SK-N-SH (cell line): ENCODE measurements around the gene BAIAP2L2. TPM values are rescaled to one million over a fixed set of nuclear protein-coding genes. Genes with fewer than 3 reads are reported as not detected.

ENCODE experiments used
- CTCF ChIA-PET: fragments of 300-600, 350-600 bp; formaldehyde crosslinking; extraction: SDS; loops from one replicate; lab custom pipeline; 2021; lab: Yijun Ruan, JAX
- POLR2A ChIA-PET: fragments of 350-600 bp; sonication (Branson Sonifier 250); formaldehyde crosslinking; extraction: SDS; loops from one replicate; lab custom pipeline; 2020; ENCODE audit warnings: antibody characterized with exemption, inconsistent platforms; lab: Yijun Ruan, JAX
- DNase-seq: peaks from one replicate; pipeline ENCODE4 v3.0.0; 2012
- H2AFZ ChIP-seq: fragments of 200-600 bp; sonication (generic); 2 replicates; pipeline ENCODE4 v1.8.1; 2016; ENCODE audit warnings: antibody characterized with exemption, mild to moderate bottlenecking, low read depth
- H3F3A ChIP-seq: fragments of 200-600 bp; sonication (generic); replicated peaks from 2 replicates; pipeline ENCODE3; 2016; ENCODE audit warnings: antibody characterized with exemption, mild to moderate bottlenecking; ENCODE audit not compliant: insufficient read depth
- H3K27ac ChIP-seq, 2 experiments: fragments of 200-500 bp in 1 of 2; fragments of 200-600 bp in 1 of 2; sonication (Bioruptor generic) in 1 of 2; sonication (generic), shearing (Covaris generic) in 1 of 2; 2 replicates each; pipeline versions ENCODE4 v1.5.1 to v1.6.1; 2014 to 2016; ENCODE audit warnings: low read depth in 2 of 2, inconsistent platforms in 1 of 2, low read length in 1 of 2, mild to moderate bottlenecking in 1 of 2, mixed read lengths in 1 of 2
- H3K27me3 ChIP-seq: fragments of 200-600 bp; sonication (generic), shearing (Covaris generic); 2 replicates; pipeline ENCODE4 v1.6.1; 2016; ENCODE audit warnings: mixed run types; ENCODE audit not compliant: insufficient read depth
- H3K36me3 ChIP-seq, 2 experiments: fragments of 200-500 bp in 1 of 2; fragments of 200-600 bp in 1 of 2; sonication (Bioruptor generic) in 1 of 2; sonication (generic) in 1 of 2; replicated peaks in 1 of 2; 2 replicates each; pipeline versions ENCODE3 to v1.5.1; 2014 to 2016; ENCODE audit warnings: low read length in 1 of 2, mild to moderate bottlenecking in 1 of 2; ENCODE audit not compliant: insufficient read depth in 2 of 2, control insufficient read depth in 1 of 2
- H3K4me1 ChIP-seq, 2 experiments: fragments of 200-500 bp in 1 of 2; fragments of 200-600 bp in 1 of 2; sonication (Bioruptor generic) in 1 of 2; sonication (generic), shearing (Covaris generic) in 1 of 2; 2 replicates each; pipeline versions ENCODE4 v1.5.1 to v1.6.1; 2014 to 2016; ENCODE audit warnings: low read depth in 1 of 2, low read length in 1 of 2, mixed run types in 1 of 2; ENCODE audit not compliant: insufficient read depth in 2 of 2, control insufficient read depth in 1 of 2
- H3K4me2 ChIP-seq: fragments of 200-600 bp; sonication (generic), shearing (Covaris generic); 2 replicates; pipeline ENCODE4 v1.6.1; 2017; ENCODE audit warnings: mixed run types
- H3K4me3 ChIP-seq, 2 experiments: fragments of 200-500 bp in 1 of 2; fragments of 200-600 bp in 1 of 2; sonication (Bioruptor generic) in 1 of 2; sonication (generic), shearing (Covaris generic) in 1 of 2; 2 replicates each; pipeline versions ENCODE4 v1.5.1 to v1.8.1; 2014 to 2016; ENCODE audit warnings: low read depth in 2 of 2, inconsistent platforms in 1 of 2, low read length in 1 of 2, mild to moderate bottlenecking in 1 of 2, mixed read lengths in 1 of 2, moderate library complexity in 1 of 2
- H3K79me2 ChIP-seq: fragments of 200-600 bp; sonication (generic); 2 replicates; pipeline ENCODE4 v1.8.1; 2017; ENCODE audit warnings: mild to moderate bottlenecking; ENCODE audit not compliant: insufficient read depth
- H3K9ac ChIP-seq: fragments of 200-600 bp; sonication (generic); 2 replicates; pipeline ENCODE4 v1.6.1; 2017; ENCODE audit warnings: mixed run types
- H3K9me2 ChIP-seq: fragments of 200-600 bp; sonication (generic); 2 replicates; pipeline ENCODE4 v1.6.1; 2017; ENCODE audit warnings: mixed run types
- H3K9me3 ChIP-seq: fragments of 200-600 bp; sonication (generic); 2 replicates; pipeline ENCODE4 v1.6.1; 2017; ENCODE audit warnings: mixed run types, mild to moderate bottlenecking, moderate library complexity
- H4K20me1 ChIP-seq: fragments of 200-600 bp; sonication (generic); 2 replicates; pipeline ENCODE4 v1.6.1; 2017; ENCODE audit warnings: mild to moderate bottlenecking, mixed run types; ENCODE audit not compliant: insufficient read depth
- CHD2 ChIP-seq: fragments of 150-350 bp; IDR thresholded peaks from 2 replicates; pipeline ENCODE4 v1.6.1; 2018; ENCODE audit warnings: low read length; ENCODE audit not compliant: partially characterized antibody
- CTCF ChIP-seq: fragments of 200-600 bp; sonication (generic); IDR thresholded peaks from 2 replicates; pipeline ENCODE4 v1.6.1; 2017; ENCODE audit warnings: antibody characterized with exemption, mild to moderate bottlenecking, moderate library complexity
- EP300 ChIP-seq, 2 experiments: IDR thresholded peaks; 2 replicates each; pipeline versions ENCODE4 v1.4.0 to v1.6.1; 2012; ENCODE audit warnings: borderline replicate concordance in 1 of 2, low read depth in 1 of 2, low read length in 1 of 2
- IRF3 ChIP-seq: fragments of 150-350 bp; IDR thresholded peaks from 2 replicates; pipeline ENCODE4 v1.6.1; 2016; ENCODE audit warnings: mild to moderate bottlenecking, low read depth, low read length
- NFIC ChIP-seq: IDR thresholded peaks from 2 replicates; pipeline ENCODE4 v1.4.0; 2012; ENCODE audit warnings: borderline replicate concordance
- NRF1 ChIP-seq: IDR thresholded peaks from 2 replicates; pipeline ENCODE4 v1.6.1; 2012; ENCODE audit warnings: low read depth, mild to moderate bottlenecking, low read length
- RAD21 ChIP-seq: IDR thresholded peaks from 2 replicates; pipeline ENCODE4 v1.6.1; 2012; ENCODE audit warnings: mild to moderate bottlenecking, low read length
- REST ChIP-seq: IDR thresholded peaks from 2 replicates; pipeline ENCODE4 v1.6.1; 2012; ENCODE audit warnings: mild to moderate bottlenecking, low read depth, low read length, moderate library complexity
- SIN3A ChIP-seq: IDR thresholded peaks from 2 replicates; pipeline ENCODE4 v1.6.1; 2012; ENCODE audit warnings: low read depth, mild to moderate bottlenecking, low read length, moderate library complexity, borderline replicate concordance
- TEAD4 ChIP-seq: IDR thresholded peaks from 2 replicates; pipeline ENCODE4 v1.4.0; 2012; ENCODE audit warnings: mild to moderate bottlenecking, borderline replicate concordance; ENCODE audit not compliant: insufficient read depth
- ZBTB33 ChIP-seq: IDR thresholded peaks from 2 replicates; pipeline ENCODE4 v1.4.0; 2012; ENCODE audit warnings: low read depth, borderline replicate concordance
- WGBS: methylation state at CpG from one replicate; pipeline ENCODE4 v1.1.6; 2017; ENCODE audit warnings: low lambda C conversion rate; 5-methylcytosine and 5-hydroxymethylcytosine counted together
- polyA plus RNA-seq, 3 experiments: library from polyadenylated mRNA; depleted of rRNA; stranded (reverse); fragments of >200 nt; gene quantifications; 2 replicates each; pipeline ENCODE4 v1.2.3, GENCODE V29; 2012

BAIAP2L2 gene
- polyA plus RNA-seq, 1 of the 3 experiments (the other 2 are of a cell fraction): 0.16 TPM

GRCh38 chr22:38069372-38070249 lies 40.9 kb downstream of the BAIAP2L2 start:
- H3K27ac ChIP-seq: no peak overlapping the region
- no peaks in the 10 kb centered on the region for H3K27me3 ChIP-seq
- no peak overlapping the region for H2AFZ ChIP-seq
- H3F3A ChIP-seq: no peaks in the 10 kb centered on the region
- H3K9me3 ChIP-seq: no peaks in the 10 kb centered on the region
- H3K4me3 ChIP-seq: peak overlapping the region in 1 of 2 experiments; percentile 12; a peak in 1 of 4 replicates
- no peaks in the 10 kb centered on the region for H3K9me2 ChIP-seq
- peak; percentile 55 for DNase-seq
- no peaks in the 10 kb centered on the region for H3K4me1 ChIP-seq
- CTCF ChIA-PET: no interaction called here
- TF ChIP-seq RAD21 (peak; percentile 29; the same call in 1 of the 2 replicates), REST (no peak), CTCF (peak; percentile 38)
- H3K79me2 ChIP-seq: no peaks in the 10 kb centered on the region
- no peak overlapping the region for H3K4me2 ChIP-seq
- H4K20me1 ChIP-seq: no peaks in the 10 kb centered on the region
- H3K36me3 ChIP-seq: peaks cover 0 to 27% of the 10 kb centered on the region in 2 experiments
- WGBS: 79% methylated on average over 7 of the region's 21 CpGs
- POLR2A ChIA-PET: interaction anchor here (0.6 kb wide), 1 partner anchor 57 kb away, joined by 3 read pairs; no protein-coding TSS in a partner anchor
- no peak overlapping the region for H3K9ac ChIP-seq

- no peaks in the 10 kb centered on the region for H4K20me1 ChIP-seq
- WGBS: no CpG with 5 or more reads among the region's 13 CpGs
- H3K9ac ChIP-seq: no peak overlapping the region
- H3F3A ChIP-seq: no peaks in the 10 kb centered on the region
- peaks cover 0 to 27% of the 10 kb centered on the region in 2 experiments for H3K36me3 ChIP-seq
- no peaks in the 10 kb centered on the region for H3K4me1 ChIP-seq
- ChIA-PET POLR2A (interaction anchor here (0.6 kb wide), 1 partner anchor 56 kb away, joined by 3 read pairs; no protein-coding TSS in a partner anchor), CTCF (no interaction called here)
- H3K79me2 ChIP-seq: no peaks in the 10 kb centered on the region
- DNase-seq: no peak
- H3K27ac ChIP-seq: no peak overlapping the region
- H2AFZ ChIP-seq: no peak overlapping the region
- no peaks in the 10 kb centered on the region for H3K9me2 ChIP-seq
- H3K4me2 ChIP-seq: no peak overlapping the region
- no peaks in the 10 kb centered on the region for H3K27me3 ChIP-seq
- no peaks in the 10 kb centered on the region for H3K9me3 ChIP-seq
- peak overlapping the region in 1 of 2 experiments; percentile 12; a peak in 1 of 4 replicates for H3K4me3 ChIP-seq
- TF ChIP-seq IRF3: no peak
- TF ChIP-seq NFIC: no peak
- TF ChIP-seq CTCF: no peak
- no peak for TF ChIP-seq NRF1
- no peak for TF ChIP-seq ZBTB33
- TF ChIP-seq SIN3A: no peak
- no peak for TF ChIP-seq TEAD4
- TF ChIP-seq CHD2: no peak
- no peak for TF ChIP-seq EP300 (IDR thresholded peaks at IDR 0.05; ENCODE audit: borderline replicate concordance in 1 of 2, low read depth in 1 of 2, low read length in 1 of 2)
Measured at GRCh38 chr22:38068641-38069371, 41.7 kb downstream of the BAIAP2L2 start.
